GM23248 (cell line): Measurements from ENCODE around the gene MAML2. TPM values are rescaled to one million over a fixed set of nuclear protein-coding genes. Genes with fewer than 3 reads are reported as not detected.

Experiments
- DNase-seq: peaks from one replicate; pipeline ENCODE4 v3.0.0-alpha.2; 2015
- H2AFZ ChIP-seq: fragments of 200-600 bp; sonication (generic); 2 replicates; pipeline ENCODE4 v1.6.1; 2016; ENCODE audit warnings: antibody characterized with exemption
- H3F3A ChIP-seq: fragments of 200-600 bp; sonication (generic); 2 replicates; pipeline ENCODE4 v1.6.1; 2016; ENCODE audit warnings: mild to moderate bottlenecking, antibody characterized with exemption, mixed run types; ENCODE audit not compliant: insufficient read depth
- H3K27ac ChIP-seq: fragments of 200-600 bp; sonication (generic); 2 replicates; pipeline ENCODE4 v1.5.1; 2016; ENCODE audit warnings: mild to moderate bottlenecking
- H3K27me3 ChIP-seq: fragments of 200-600 bp; sonication (generic); replicated peaks from 2 replicates; pipeline ENCODE4 v1.6.1; 2016; ENCODE audit warnings: mild to moderate bottlenecking; ENCODE audit not compliant: insufficient read depth
- H3K36me3 ChIP-seq: fragments of 200-600 bp; sonication (generic); 2 replicates; pipeline ENCODE4 v1.6.1; 2016; ENCODE audit warnings: low read depth, mild to moderate bottlenecking
- H3K4me1 ChIP-seq: fragments of 200-600 bp; sonication (generic); 2 replicates; pipeline ENCODE4 v1.6.1; 2016; ENCODE audit warnings: mild to moderate bottlenecking; ENCODE audit not compliant: insufficient read depth
- H3K4me2 ChIP-seq: fragments of 200-600 bp; sonication (generic); one replicate; pipeline ENCODE4 v1.6.1; 2016; ENCODE audit warnings: mild to moderate bottlenecking; ENCODE audit not compliant: unreplicated experiment
- H3K4me3 ChIP-seq: fragments of 200-600 bp; sonication (generic); 2 replicates; pipeline ENCODE4 v1.5.1; 2016; ENCODE audit warnings: mild to moderate bottlenecking
- H3K79me2 ChIP-seq: fragments of 200-600 bp; sonication (generic); 2 replicates; pipeline ENCODE4 v1.6.1; 2016; ENCODE audit warnings: mild to moderate bottlenecking; ENCODE audit not compliant: insufficient read depth
- H3K9ac ChIP-seq: fragments of 200-600 bp; sonication (generic); 2 replicates; pipeline ENCODE4 v1.6.1; 2016; ENCODE audit warnings: mild to moderate bottlenecking
- H3K9me2 ChIP-seq: fragments of 200-600 bp; sonication (generic); 2 replicates; pipeline ENCODE4 v1.6.1; 2016; ENCODE audit warnings: mixed run types, mild to moderate bottlenecking, moderate library complexity; ENCODE audit not compliant: insufficient read depth
- H3K9me3 ChIP-seq: fragments of 200-600 bp; sonication (generic); one replicate; pipeline ENCODE4 v1.6.1; 2017; ENCODE audit warnings: low read depth
- H4K20me1 ChIP-seq: fragments of 200-600 bp; sonication (generic); 2 replicates; pipeline ENCODE4 v1.6.0; 2016; ENCODE audit not compliant: insufficient read depth
- EZH2 ChIP-seq: fragments of 200-600 bp; sonication (generic); IDR thresholded peaks from 2 replicates; pipeline ENCODE4 v1.6.1; 2018; ENCODE audit warnings: antibody characterized with exemption, mild to moderate bottlenecking; ENCODE audit not compliant: insufficient read depth, poor library complexity, severe bottlenecking
- EZH2phosphoT487 ChIP-seq: fragments of 200-600 bp; sonication (generic); IDR thresholded peaks from 2 replicates; pipeline ENCODE4 v1.6.1; 2018; ENCODE audit warnings: antibody characterized with exemption, moderate library complexity, mild to moderate bottlenecking, low read depth; ENCODE audit not compliant: insufficient read depth
- WGBS, 2 experiments: methylation state at CpG; one replicate each; pipeline ENCODE4 v1.1.6; 2015 to 2017; ENCODE audit warnings: low lambda C conversion rate in 2 of 2, low coverage in 1 of 2; ENCODE audit errors: missing lambda C conversion rate in 2 of 2; 5-methylcytosine and 5-hydroxymethylcytosine counted together
- in situ Hi-C: fragments of 300-500 bp; cut with MboI; formaldehyde crosslinking; loops from 2 replicates; pipeline ENCODE4 v1.15.0; 2020
- polyA plus RNA-seq: library from polyadenylated mRNA; unstranded; fragments of >200 nt; fragmentation: Nextera tagmentation; extraction: Ambion mirVana; gene quantifications from 2 replicates; pipeline ENCODE4 v1.2.1, GENCODE V29; 2016
- total RNA-seq: library from RNA; depleted of rRNA; stranded (reverse); fragments of >200 nt; shearing (Covaris generic); gene quantifications from 2 replicates; pipeline ENCODE4 v1.2.3, GENCODE V29; 2014

The MAML2 gene
- total and polyA plus RNA-seq, 2 experiments from 2014 or later = 7.4 to 23.7 TPM

DNA sequence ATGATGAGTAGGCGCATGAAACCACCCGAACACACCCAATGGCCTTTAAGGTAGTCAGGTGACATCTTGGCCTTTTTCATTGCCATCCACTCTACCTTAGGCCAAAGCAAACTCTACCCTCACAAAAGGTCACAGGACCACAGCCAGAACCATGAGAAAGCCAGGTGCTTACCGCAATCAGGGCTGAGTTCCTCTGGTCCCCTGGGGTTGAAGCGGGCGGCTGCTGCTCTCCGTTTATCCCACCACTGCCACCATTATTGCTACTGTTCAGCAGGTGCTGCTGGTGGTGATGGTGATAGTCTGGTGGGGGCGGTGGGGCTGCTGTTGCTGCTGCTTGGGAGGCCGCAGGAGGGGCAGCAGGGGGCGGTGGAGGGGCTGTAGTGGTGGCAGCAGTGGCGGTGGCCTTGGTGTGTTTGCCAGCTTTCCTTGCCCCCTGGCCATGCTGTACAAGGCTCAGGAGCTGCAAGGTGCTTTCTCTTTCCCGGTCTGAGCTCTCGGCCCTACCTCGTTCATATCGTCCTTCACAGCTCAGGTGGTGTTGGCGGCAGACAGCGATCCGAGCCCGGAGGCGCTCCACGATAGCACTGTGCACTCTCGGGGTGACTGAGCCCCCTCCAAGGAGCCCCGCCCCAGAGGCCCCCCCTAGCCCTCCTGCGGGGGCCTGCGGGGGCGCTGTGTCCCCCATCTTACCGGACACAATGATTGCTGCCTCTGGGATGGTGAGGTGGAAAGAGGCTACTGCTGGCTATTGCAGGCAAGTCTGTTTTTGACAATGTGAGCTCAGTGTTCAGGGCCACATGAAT lies 1.6 kb downstream of the MAML2 start:
- H3K27me3 ChIP-seq = no peaks in the 10 kb centered on the region
- H3K4me2 ChIP-seq = peak overlapping the region; percentile 97
- peaks cover 43% of the 10 kb centered on the region for H3K4me1 ChIP-seq
- peak overlapping the region; percentile 100 for H3K4me3 ChIP-seq
- peaks cover 66% of the 10 kb centered on the region for H3K79me2 ChIP-seq
- no peaks in the 10 kb centered on the region for H3K9me3 ChIP-seq
- WGBS, 2 experiments = 23 to 36% methylated on average over 15 to 26 of the region's 26 CpGs
- peak overlapping the region; percentile 95 for H3K9ac ChIP-seq
- 0 out of 2 replicates have a peak overlapping the region, but pooled peaks have one; percentile 81 for H2AFZ ChIP-seq
- peaks cover 51% of the 10 kb centered on the region for H3F3A ChIP-seq
- peak overlapping the region; percentile 80 for H3K27ac ChIP-seq
- in situ Hi-C loops = loop anchor here (10.0 kb wide), 1 partner anchor 287 kb away; no protein-coding TSS in a partner anchor
- peak; percentile 65 for DNase-seq
- TF ChIP-seq EZH2 (no peak), EZH2phosphoT487 (no peak)
- H4K20me1 ChIP-seq = no peaks in the 10 kb centered on the region; the same call in 1 of the 2 replicates
- peaks cover under 1% of the 10 kb centered on the region; the same call in 1 of the 2 replicates for H3K36me3 ChIP-seq
- no peaks in the 10 kb centered on the region for H3K9me2 ChIP-seq

DNA sequence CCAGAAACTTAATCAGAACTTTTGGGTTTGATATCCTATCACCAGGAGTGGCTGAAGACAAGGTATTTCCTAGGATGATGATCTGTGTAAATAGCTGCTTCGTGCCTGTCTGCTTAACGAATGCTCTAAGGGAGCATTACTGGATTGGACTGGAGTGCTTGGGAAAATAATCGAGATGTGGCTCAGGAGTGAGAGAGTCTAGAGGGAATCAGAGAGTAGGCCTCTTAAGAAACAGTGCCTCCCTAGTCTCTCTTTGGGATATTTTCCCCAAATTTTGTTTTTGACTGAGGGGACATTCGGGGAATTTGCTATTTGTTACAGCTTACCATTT lies 2.5 kb downstream of the MAML2 start:
- in situ Hi-C loops = loop anchor here (10.0 kb wide), 1 partner anchor 286 kb away; no protein-coding TSS in a partner anchor
- peak overlapping the region; percentile 97 for H3K4me2 ChIP-seq
- H3K27ac ChIP-seq = peak overlapping the region; percentile 80
- no peaks in the 10 kb centered on the region; the same call in 1 of the 2 replicates for H4K20me1 ChIP-seq
- no peak overlapping the region for H2AFZ ChIP-seq
- no peaks in the 10 kb centered on the region for H3K9me3 ChIP-seq
- peaks cover 75% of the 10 kb centered on the region for H3K79me2 ChIP-seq
- TF ChIP-seq EZH2 (no peak), EZH2phosphoT487 (no peak)
- peak overlapping the region; percentile 95 for H3K9ac ChIP-seq
- WGBS, 2 experiments = 16 to 17% methylated on average over 4 of the region's 4 CpGs
- peaks cover 6% of the 10 kb centered on the region; the same call in 1 of the 2 replicates for H3K36me3 ChIP-seq
- H3K9me2 ChIP-seq = no peaks in the 10 kb centered on the region
- DNase-seq = peak; percentile 74
- H3K4me3 ChIP-seq = peak overlapping the region; percentile 100
- peaks cover 46% of the 10 kb centered on the region for H3K4me1 ChIP-seq
- H3K27me3 ChIP-seq = no peaks in the 10 kb centered on the region
- H3F3A ChIP-seq = peaks cover 51% of the 10 kb centered on the region

DNA sequence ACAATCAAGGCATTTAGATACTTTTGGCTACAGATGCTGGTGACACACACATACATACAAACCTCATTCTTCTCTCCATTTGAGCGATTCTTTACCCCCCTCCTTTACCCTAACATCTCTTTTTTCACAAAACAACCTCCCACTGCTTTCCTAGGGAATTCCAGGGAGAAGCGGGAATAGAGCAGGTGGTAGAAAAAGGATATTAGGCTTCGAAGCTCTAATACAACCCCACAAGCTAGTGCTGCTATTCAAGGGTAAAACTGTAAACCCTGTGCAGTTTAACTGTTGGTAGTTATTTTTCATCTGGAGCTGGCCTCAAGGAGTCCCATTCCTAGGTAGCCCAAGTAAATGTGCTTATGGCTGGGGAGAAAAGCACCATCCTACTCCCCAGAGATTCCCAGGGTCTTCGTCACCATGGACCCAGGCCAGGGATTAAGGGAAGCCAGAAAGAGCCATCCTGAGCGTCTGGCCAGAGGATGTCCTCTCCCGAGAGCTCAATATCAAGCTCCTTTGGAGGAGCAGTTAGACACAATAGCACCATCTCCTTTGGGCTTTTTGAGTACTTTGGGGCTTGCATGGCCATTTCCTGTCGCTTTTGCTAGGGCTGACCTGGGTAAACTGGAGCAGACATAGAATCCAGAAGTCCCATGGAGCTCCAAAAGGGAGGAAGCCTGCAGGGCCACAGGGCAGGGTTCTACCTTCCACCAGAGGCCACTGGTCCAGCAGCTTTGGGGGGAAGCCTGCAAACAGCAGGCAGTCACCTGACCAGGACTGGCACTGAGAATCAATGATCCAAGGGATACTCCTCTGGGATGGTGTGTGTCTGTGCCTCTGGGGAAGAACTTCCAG lies 3.1 kb downstream of the MAML2 start:
- Histone ChIP-seq H3K4me2 (peak overlapping the region; percentile 97), H3K9me3 (no peaks in the 10 kb centered on the region), H3K79me2 (peaks cover 81% of the 10 kb centered on the region), H4K20me1 (no peaks in the 10 kb centered on the region; the same call in 1 of the 2 replicates), H3K27ac (peak overlapping the region; percentile 80), H3K36me3 (peaks cover 6% of the 10 kb centered on the region; the same call in 1 of the 2 replicates), H3K4me3 (peak overlapping the region; percentile 100), H2AFZ (peak overlapping the region; percentile 27), H3K4me1 (peaks cover 46% of the 10 kb centered on the region), H3F3A (peaks cover 54% of the 10 kb centered on the region), H3K9ac (peak overlapping the region; percentile 95), H3K9me2 (no peaks in the 10 kb centered on the region), H3K27me3 (no peaks in the 10 kb centered on the region)
- in situ Hi-C loops = loop anchor here (10.0 kb wide), 1 partner anchor 285 kb away; no protein-coding TSS in a partner anchor
- no peak for TF ChIP-seq EZH2
- no peak for TF ChIP-seq EZH2phosphoT487
- peak; percentile 69 for DNase-seq
- 12 to 14% methylated on average over 7 of the region's 7 CpGs for WGBS, 2 experiments
